Amniotic stem cell (primary cell): ENCODE data around the gene CPNE5.

Experiments used
- DNase-seq: peaks from one replicate; lab custom pipeline; 2025; lab: John Stamatoyannopoulos, UW

Gene CPNE5

DNA sequence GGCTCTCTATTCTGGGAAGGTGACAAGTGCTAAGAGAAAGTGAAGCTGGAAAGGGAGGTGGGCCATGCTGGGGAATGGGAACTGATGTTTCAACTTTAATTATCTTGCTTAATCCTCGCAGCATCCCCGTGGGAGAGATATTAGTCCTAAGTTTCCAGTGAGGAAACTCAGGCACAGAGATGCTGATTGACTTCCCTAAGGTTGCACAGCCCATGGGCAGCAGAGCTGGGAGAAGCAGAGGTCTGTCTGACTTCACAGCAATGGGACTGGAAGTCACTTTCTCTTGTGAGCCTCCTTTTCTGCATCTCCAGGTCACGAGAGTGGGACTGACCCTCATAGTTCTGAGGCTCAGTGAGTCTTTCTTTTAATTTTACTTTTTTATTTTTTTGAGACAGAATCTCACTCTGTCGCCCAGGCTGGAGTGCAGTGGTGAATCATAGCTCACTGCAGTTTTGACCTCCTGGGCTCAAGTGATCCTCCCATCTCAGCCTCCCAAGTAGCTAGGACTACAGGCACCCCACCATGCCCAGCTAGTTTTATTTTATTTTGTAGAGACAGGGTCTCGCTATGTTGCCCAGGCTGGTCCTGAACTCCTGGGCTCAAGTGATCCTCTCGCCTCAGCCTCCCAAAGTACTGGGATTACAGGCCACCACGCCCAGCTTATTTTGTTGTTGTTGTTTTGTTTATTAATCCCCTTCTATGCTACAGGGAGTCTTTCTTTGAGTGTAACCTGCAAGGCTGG, 139.0 kb downstream of the CPNE5 start:
- no peak for DNase-seq

- DNase-seq, result no peak
These were observed 139.9 kb downstream of the CPNE5 start for GRCh38 chr6:36699348-36699747.

- no peak for DNase-seq
These were observed 140.4 kb downstream of the CPNE5 start for GRCh38 chr6:36698871-36699271.

DNA sequence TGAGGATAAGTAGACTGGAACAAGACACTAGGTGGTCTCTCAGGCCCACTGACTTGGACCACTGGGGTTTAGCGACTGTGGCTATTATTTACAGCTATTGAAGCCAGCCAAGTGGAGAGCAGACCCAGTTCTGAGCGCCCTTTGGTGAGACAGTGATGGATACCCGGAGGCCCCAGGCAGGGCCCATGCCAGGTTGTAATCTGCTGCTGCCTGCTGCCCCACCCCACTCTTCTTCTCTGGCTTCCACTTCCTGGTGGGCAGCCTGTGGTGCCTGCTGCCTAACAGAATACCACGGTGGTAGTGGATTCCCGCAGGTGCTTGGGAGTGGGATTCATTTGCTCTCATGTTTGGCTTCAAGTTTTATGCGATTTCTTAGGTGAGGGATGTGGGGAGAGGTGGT, 141.0 kb downstream of the CPNE5 start:
- no peak for DNase-seq

DNA sequence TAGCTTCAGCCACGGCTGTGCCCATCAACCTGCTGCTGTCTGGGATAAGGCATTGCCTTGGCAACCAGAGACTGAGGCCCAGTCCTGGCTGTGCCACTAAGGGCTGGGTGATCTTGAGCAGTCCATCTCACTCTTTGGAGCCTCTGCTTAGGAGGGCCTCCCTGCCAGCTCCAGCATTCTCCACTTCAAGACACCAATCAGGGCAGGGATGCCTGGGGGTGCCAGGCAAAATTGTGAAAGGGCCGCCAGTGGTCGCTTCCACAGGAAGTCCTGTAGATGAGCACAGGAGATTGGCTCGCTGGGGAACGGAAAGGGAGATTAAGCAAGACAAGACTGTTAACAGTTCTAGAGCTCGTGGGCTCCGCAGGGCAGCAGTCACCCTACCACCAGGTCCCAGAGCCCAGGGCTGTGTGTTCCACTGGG, 141.8 kb downstream of the CPNE5 start, which contains the start of gene RAB44:
RAB44 (plus strand) TSS at position 346 of the 423 bp plus-strand sequence. CDS start 6,410 bp downstream, outside the sequence.
- DNase-seq, result no peak

GRCh38 chr6:36695414-36695813, 143.8 kb downstream of the CPNE5 start:
- DNase-seq, result no peak

DNA sequence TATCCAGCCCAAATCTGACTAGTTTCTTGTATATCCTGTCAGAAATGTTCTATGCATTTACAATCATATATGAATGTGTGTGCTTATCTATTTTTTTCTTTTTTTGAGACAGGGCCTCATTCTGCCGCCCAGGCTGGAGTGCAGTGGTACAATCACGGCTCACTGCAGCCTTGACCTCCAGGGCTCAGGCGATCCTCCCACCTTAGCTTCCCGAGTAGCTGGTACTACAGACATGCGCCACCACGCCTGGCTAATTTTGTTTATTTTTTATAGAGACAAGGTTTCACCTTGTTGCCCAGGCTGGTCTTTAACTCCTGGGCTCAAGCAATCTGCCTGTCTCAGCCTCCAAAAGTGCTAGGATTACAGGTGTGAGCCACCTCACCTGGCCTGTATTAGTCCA, 144.6 kb downstream of the CPNE5 start:
- DNase-seq, result no peak

DNA sequence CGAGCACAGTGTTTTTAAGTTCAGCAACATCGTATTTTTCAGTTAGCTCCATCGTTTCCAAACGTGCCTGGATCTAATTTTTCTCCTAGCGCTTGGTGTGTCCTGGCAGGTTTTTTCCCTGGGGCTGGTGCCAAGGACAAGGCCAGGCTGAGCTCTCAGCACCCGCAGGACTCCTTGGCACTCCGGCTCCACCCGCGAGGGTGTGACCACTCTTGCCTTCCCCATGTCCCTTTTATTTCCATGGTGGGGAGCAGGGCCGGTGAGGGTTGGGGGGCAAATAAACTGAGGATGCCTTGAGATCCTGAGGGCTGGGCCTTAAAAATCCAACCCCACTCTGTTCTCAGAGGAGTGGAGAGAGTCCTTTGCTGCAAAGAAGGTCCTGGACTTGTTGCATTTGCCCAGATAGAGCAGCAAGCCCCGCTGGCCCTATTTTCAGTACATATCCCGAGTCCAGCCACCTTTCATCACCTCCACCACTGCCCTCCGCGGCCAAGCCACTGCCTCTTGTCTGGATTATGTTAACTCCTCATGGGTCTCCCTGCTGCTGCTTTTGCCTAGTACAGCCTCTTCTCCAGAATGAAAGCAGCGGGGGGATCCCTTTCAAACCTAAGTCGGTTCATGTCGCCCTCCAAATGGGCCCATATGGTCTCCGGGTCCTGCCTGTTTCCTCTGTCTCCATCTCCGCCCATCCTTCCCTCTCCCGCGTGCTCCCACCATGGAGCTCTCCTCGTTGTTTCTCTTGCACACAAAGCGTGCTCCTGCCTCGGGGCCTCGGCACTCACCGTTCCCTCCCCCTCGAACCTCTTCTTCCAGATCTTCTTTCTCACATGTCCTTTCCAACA, 146.2 kb downstream of the CPNE5 start:
- no peak for DNase-seq

DNA sequence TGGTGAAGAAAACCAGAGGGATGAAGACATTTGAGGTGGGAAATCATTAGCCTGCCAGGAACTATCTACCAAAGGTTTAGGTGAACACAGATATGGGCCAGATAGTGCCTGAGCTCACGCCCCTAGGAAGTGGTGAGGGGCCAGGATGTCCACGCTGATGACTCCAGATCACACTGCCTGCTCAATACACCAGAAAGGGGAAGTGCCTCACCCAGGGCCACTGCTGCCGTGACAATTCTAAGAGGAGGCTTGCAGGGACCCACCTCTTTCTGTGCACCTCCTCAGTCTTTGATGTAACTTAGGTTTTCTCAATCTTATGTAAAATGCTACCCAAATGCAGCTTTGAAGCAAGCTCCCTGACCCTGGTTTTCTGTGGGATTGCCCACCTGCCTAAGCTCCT, 147.0 kb downstream of the CPNE5 start:
- no peak for DNase-seq

GRCh38 chr6:36691612-36692011, 147.6 kb downstream of the CPNE5 start:
- no peak for DNase-seq

DNA sequence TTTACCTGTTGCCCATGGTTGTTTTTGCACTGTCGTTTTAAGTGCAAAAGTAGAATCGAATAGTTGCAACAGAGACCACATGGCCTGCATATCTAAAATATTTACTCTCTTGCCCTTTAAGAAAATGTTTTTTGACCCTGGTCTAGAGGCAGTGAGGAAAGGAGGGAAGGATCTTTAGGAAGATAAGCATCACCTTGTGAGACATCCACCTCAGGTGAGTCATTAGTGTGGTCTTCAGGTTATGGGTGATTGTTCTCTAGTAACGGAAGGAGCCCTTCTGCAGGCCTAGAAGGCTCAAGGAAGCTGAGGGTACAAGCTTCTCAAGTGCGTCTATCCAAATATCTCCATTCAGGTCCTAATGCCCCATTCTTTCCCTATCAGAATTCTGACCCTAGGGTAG, 148.2 kb downstream of the CPNE5 start:
- DNase-seq, result no peak
